ENCODE measurements around the gene USP21.

USP21 gene

DNA sequence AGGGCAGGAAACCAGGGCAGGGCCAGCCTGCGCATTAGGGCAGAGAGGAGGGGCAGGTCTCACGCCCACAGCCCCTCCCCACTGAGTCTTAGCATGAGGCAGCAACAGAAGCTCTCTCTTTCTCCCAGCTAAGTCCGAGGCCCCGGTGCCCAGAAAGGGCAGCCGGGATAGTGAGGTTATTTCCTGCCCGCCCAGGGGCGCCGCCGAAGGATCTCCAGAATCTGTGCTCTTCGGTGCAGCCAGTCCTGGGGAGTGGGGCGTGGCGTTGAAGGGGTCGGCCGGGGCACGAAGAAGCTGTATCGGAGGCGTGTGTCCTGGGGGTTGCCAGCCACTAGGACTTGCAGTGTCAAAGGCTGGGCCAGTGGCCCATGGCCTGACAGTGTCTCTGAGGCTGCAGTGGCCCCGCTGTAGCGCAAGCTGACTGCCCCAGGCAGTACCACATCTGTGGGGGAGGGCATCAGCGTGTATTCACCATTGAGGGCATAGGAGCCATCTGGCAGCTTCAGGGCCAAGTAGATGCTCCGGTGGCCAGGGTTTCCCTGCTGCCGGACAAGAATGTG, 31.7 kb downstream of the USP21 start:
- no peak for DNase-seq (ENCODE audit: low read depth in 1 of 2, low spot score in 1 of 2)

DNA sequence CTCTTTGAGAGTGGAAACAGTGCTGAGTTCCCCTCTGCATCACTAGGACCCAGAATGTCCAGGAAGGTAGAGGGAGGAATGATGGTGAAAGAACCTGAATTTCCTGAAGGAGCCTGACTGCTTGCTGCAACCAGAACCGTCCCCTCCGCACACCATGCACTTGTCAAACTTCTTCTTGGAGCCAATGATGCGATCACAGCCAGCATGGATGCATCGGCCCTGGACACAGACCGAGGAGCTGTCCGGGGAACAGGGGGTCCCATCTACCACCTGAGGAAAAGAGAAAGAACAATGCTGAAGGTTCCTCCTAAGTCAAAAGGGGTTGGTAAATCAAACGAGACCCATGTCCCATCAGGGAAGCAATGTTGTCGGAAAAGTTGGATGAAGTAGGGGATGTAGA, 32.7 kb downstream of the USP21 start:
- DNase-seq (ENCODE audit: low read depth in 1 of 2, low spot score in 1 of 2): no peak

DNA sequence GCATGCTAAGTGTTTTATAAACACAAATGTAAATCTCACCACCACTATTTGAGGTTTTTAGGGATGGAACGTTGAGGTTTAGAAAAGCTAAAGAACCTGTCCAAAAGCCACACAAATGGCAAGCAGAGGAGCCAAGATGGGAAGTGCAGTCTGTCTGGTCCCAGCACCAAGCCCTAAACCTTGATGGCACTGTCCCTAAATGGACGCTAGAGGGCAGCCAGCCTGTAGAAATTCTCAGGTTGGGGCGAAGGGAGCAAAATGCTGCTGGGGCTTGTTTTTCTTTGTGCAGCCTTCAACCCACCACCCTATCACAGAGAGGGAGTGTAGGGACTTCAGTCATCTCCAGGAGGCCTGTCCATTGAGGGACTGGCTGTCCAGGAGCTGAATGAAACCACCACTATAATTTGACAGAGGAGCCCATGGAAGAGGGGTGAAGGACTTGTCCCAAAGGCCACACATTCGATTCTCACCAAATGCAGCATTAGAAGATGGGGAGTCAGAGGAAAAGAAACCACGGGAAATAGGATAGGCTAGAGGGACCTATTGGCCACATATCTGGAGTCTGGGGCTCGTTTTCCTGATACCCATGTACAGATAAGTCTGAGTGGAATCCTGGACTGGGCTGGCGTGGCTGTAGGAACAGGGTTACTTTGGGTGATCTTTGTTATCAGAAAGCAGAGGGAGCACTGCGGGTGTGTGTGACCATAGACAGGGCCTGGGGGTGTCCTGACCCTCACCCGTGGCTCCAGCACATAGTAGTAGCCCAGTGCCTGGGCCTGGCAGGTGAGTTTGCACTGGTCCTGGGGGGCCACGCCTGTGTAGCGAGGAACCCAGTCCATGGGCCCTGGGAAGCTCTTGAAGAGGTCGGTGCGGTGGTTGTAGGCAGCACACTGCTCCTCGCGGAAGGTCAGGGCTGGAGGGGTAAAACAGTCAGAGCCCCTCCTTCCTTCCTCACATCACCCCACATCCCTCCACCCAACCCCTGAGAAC, 33.5 kb downstream of the USP21 start:
- DNase-seq (ENCODE audit: low read depth in 1 of 2, low spot score in 1 of 2): peak; percentile 27 to 47

DNA sequence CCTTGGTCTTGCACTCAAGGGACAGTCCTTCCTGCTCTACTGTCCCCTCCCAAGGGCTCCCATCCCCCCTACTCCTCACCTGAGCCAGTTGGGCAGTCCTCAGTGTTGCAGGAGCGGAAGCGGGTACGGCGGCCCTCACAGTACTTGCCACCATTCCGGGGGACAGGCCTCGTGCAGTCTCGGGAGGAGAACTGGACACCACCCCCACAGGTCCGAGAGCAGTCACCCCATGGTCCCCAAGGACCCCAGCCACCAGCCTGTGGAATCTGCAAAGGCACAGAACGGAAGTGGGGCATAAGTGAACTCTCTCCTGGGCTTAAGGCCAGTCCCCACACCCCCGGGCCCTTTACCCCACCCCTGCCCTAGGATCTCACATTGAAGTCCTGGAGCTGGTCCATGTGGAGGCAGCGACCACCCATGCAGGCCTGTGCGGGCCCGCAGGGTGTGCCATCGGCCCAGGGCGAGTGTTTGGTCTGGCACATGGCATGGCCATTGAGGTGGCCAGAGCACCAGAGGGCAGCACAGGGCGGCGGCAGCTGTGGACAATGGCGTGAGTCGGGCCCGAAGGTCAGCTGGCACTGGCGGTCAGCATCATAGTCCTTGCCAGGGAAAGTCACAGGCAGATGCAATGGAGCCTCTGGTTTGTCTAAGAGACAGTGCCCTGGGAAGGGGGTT, 34.4 kb downstream of the USP21 start:
- DNase-seq (ENCODE audit: low read depth in 1 of 2, low spot score in 1 of 2): no peak

DNA sequence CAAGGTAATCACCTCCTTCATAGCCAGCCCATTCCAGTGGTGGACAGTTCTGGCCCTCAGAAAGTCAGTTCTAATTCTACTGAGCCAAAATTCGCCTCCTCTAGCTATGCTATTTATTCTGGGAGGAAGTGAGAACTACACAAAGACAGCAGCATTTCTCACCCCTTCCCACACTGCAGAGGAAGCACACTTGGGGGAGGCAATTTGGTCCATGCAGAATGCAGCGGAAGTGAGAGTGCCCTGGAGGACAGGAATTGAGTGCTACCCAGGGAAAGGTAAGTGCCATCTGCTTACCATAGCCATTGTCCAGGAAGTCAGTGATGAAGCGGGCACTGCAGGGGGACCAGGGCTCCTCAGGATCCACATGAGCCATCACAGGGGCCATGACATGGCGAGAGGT, 35.9 kb downstream of the USP21 start:
- DNase-seq (ENCODE audit: low read depth in 1 of 2, low spot score in 1 of 2): no peak

DNA sequence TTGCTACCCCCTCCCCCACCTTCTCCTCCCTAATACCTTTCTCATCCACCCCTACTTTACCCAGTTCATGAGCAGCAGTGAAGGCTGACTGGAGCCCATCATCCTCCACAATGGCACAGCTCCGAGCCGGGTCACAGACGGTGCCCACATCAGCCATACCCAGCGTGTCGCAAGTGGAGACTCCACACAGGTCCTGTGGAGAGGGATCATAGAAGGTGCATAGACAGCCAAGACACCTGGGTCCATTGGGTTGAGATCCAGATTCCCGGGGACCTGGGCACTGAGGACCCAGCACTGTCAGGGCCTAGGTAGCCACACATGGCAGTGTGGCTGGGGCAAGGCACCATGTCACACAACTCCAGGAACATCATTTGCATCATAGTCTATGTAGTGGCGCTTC, 36.8 kb downstream of the USP21 start:
- no peak for DNase-seq (ENCODE audit: low read depth in 1 of 2, low spot score in 1 of 2)

DNA sequence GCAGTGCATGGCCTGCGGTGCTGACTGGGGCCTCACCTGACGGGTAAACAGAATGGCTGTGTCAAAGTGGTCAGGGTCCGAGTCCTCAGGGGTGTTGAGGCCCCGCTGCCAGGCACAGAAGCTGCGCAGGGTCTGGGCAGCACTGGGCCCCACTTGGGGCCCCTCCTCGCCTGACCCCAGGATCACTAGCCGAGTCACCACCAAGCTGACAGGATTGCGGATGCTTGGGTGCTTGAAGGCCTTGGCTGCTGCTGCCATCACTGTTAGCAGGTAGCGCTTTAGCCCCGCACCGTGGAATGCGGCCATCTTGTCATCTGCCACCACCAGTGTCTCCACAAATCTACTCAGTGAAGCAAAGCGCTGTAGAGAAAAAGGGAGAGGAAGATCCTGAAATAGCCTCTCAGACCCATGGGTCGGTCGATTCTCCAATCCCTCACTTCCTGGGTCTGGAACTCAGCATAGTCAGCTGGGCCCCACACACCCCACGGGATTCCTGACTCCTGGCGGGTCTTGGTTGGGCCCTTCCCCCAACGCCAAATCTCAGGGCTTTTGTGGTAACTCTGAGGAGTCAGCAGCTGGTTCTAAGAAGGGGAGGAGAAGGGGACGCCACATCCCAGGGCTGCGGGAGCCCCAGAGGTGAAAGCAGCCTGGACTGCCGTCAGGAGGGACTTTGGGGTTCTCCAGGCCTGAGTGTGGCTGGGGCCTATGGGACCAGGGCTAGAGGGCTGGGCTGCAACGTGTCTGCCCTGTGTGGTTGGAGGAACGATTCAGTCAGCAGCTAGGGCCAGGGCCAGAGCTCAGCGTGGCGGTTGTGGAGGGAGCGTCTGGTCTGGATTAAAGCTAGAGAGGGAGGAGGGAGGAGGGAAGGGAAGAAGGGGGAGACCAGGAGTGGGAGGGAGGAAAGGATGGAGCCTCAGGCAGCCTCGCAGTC, 37.5 kb downstream of the USP21 start:
- DNase-seq (ENCODE audit: low read depth in 1 of 2, low spot score in 1 of 2): no peak

DNA sequence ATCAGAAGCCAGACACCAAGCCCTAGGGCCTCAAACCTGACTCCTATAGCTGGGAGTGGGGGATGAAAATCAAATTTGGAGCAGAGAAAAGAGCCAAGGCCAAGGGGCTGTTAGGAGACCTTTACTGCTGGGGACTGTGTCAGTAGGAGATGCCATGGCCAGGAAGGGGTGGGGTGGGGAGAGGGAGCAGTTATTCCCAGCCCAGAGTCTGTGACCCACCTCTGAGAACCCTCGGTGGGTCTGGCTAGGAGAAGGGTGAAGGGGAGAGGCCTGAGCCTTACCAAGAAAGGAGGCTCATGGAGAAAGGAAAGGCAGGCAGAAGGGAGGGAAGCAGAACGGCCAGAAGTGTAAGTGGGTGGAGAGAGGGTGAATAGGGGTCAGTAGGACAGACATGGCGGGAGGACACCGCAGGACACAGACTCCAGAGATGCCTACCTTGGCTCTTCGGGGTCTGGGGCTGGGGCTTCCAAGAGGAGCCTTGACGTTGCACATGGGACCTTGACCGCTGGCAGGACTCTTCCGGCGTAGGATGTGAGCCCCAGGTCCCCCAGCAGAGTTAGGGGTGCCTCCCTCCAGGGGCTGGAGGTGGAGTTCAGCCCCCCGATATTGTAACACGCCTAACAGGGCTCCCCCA, 38.4 kb downstream of the USP21 start:
- DNase-seq (ENCODE audit: low read depth in 1 of 2, low spot score in 1 of 2): no peak

DNA sequence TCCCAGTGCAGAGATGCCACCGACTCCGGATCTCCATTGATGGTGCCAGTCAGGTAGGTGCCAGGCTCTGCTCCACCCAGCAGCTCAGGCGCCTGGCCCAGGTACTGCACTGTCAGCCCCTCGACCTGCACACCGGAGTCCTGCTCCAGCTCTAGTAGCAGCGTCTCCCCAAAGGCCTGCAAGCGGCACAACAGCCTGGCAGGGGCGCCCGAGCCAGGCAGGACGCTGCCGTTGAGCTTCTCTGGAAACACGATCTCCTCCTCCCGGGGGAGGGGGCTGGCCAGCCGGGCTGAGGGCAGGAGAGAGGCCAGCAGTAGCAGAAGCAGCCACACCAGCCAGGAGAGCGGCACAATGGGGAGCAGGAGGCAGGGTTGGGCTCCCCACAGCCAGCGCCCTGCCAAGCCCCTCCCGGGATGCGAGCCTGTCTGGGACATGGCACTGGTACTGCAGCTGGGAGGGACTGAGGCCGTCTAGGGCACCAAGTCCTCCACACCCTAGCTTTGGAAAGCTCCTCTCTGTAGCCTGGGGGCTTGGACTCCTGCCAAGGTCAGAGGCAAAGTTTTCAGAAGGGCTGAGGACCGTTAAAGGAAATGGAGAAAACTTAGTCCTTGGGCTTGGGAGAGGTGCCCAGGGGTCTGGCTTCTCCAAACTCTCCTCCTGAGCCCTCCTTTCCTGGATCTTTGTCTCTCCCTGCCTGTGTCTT, 39.0 kb downstream of the USP21 start:
- DNase-seq (ENCODE audit: low read depth in 1 of 2, low spot score in 1 of 2): no peak

DNA sequence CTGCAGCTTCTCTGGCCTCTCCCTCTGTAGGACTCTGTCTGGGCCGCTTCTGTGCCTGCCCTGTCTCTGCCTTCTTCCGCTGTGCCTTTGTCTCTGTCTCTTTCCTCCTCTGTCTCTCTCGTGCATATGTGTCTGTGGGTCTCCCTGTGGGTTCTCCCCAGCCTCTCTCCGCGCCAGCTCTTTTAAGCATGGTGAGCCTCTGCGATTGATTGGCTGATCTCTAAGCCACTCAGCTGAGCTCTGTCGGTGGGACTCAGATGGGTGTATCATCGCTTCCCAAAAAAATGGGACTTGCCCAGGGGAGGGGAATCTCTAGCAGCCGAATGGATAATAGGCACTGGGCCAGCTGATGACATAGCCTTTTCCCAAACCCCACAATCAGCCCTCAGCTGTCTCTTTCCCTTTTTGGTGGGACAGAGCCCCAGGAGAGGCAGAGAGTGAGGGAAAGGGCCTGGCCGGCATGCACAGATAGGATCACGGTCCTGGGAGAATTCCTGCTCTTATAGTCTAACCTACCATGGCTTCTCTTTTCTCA, 39.7 kb downstream of the USP21 start, which contains the start of gene ADAMTS4:
Gene ADAMTS4, minus strand, starts transcription at position 158 of the 535 bp plus-strand sequence. CDS start 427 bp downstream, outside the sequence.
- DNase-seq (ENCODE audit: low read depth in 1 of 2, low spot score in 1 of 2): no peak

DNA sequence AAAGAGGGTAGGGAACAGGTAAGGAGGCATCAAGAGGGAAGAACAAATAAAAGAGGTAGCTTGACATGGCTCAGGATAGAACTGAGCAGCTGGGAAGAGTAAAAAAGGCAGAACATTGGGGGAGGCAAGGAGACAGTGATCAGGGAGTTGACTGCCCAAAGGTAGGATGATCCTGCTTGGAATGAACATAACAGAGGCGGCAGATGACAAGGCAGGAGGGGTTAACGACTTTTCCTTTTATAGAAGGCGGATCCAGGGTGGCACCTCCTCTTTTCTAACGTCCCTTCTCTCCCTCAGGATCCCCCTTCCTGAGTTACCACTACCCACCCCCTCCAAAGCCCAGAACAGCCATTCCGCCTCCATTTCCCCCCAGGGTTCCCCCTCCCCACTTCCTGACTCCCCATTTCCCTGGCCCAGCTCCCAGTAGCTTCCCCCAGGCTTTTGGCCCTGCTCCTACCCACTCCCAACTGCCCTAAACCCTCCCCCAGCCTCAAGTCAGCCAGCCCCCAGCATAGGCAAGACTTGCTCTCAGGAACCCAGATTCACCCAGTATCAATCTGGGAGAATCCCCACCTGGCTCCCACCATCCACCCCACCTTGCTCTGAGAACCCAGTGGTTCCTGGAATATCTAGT, 40.3 kb downstream of the USP21 start:
- DNase-seq (ENCODE audit: low read depth in 1 of 2, low spot score in 1 of 2): no peak

DNA sequence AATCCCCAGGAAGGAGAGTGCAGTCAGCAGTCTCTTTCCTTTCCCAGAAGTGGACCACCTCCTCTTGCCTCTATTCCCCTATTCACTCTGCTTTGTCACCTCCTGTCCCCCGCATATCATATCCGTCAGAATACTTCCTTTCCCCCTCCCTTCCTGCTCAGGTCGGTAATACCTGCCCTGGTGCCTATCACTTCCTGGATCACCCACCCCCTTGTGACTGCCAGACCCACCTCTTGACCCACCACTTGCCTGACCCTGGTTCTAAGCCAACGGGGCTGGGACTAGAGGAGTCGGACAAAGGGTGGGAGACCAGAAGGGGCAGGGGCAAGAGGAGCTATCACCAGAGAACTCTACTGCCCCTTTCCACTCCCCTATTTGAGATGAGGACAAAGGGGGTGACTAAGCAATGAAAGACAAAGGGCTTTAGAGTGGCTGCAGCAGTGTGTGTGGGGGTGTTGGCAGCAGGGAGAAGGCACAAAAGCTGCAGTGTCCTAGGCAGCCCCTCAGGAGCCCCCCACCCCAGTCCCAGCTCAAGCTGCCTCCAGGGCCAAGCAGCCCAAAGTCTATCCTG, 41.2 kb downstream of the USP21 start:
- DNase-seq (ENCODE audit: low read depth in 1 of 2, low spot score in 1 of 2): no peak

DNA sequence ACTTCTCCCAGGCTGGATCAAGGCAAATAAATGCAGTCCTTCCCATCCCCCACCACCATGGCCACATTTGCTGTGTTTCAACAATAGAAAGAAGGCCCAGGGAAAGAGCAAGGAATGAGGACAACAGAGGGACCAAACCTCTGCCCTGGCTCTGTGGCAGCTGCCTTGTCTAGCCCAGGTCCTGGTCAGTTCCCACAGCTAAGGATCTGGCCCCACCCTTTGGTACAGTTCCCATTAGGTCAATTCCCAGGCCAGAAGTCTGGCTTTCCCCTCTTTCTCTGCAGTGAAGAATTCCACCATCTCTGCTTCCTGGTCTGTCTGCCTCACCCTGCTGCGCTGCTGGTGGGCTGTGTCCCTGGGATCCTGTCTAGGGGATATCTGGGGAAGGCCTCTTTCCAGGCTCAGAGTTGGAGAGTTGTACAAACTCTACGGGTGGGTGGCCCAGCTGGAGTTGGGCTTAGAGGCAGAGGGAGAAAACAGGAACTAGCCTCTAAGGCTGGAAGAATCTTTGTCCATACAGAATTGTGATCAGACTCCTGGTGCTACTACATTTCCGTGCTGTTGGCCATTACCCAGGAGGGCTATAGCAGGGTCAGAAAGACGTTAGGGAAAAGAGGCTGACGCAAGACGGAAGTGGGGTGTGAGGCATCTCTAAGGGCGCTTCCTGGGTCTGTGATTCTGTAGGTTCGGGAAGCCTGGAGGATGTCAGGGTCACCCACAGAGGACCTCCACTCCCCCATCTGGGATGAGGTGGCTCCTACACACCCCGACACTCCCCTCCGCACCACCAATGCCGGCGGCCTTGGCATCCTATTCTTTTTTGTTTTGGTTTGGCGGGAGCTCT, 41.9 kb downstream of the USP21 start:
- no peak for DNase-seq (ENCODE audit: low read depth in 1 of 2, low spot score in 1 of 2)

DNA sequence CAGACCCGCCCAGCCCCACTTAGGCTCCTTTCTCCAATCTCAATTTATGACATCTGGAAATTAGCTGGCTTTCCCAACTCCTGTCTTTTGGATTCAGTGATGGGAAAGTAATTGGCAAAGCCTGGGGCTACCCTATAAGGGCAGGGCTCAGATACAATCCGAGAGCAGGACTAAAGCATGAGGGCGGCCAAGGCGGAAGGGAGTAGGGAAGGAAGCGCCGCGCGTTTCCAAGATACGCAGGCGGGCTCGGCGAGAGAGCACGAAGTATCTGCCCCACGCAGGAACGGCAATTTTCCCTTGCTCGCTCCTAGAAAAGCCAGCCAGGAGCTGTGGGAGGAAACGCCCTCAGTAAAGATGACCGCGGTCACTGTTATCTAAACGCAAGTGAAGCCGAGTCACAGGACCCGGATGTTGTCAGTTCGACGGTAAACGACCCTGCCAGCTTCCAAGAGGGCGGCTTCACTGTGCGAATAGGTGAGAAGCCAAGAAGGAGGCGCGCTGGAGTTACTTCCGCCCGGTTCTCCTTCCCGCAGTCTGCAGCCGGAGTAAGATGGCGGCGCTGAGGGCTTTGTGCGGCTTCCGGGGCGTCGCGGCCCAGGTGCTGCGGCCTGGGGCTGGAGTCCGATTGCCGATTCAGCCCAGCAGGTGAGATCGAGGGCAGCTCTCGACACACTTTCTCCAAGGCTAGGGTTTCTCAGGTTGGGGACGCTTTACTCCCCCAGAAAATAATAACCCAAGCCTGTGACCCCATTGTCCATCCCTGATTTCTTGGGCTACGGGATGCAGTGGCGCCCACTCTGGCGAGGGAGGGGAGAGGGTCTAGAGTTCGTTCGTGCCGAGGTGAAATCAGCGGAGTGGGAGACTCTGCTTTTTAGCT, 42.8 kb downstream of the USP21 start, which contains the start of gene NDUFS2:
Gene NDUFS2, plus strand, starts transcription at position 532 of the 877 bp plus-strand sequence. Its CDS starts 19 bp downstream, at position 551.
- peak; percentile 85 to 89 for DNase-seq (ENCODE audit: low read depth in 1 of 2, low spot score in 1 of 2)

DNA sequence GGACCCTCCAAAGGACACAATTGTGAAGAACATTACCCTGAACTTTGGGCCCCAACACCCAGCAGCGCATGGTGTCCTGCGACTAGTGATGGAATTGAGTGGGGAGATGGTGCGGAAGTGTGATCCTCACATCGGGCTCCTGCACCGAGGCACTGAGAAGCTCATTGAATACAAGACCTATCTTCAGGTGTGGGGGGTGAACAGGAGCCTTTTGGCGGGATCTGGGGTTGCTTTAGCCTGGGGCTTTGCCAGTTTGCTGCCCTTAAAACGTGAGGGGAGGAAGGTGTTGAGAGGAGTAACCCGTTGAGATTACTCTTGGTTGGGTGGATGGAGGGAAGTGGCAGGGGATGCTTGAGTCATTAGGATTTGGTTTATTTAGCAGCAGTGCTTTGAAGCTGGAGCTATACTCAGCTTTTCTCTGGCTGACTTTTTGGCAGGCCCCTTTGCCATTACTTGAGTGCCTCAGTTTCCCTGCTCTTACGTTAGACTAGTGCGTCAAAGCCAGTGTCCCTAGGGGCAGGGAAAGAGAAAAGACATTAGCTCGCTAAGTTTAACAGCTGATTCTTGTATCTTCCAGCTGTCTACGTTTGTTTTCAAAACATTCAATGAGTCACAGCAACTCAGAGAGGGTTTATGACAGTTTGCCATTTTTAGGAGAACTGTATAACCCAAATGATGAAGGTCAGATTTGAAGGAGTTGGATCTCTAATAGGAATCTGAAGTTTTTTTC, 47.3 kb downstream of the USP21 start:
- no peak for DNase-seq (ENCODE audit: low read depth in 1 of 2, low spot score in 1 of 2)

DNA sequence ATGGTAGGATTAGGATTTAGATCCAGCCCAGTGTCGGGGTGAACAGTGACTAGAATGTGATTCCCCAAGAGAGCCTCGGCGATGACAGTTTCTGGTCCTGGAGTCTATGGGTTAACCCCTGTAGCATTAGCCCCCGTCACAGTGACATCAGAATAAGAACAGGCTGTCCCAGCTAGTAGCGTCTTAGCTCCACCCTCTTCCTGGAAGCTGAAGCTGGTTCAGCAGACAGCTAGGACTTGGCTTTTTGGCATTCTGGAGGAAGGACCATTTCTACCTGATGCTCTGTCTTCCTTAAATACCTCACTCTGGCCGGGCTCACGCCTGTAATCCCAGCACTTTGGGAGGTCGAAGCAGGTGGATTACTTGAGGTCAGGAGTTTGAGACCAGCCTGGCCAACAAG, 47.9 kb downstream of the USP21 start:
- no peak for DNase-seq (ENCODE audit: low read depth in 1 of 2, low spot score in 1 of 2)
